ENCODE measurements around the gene KRT222.

The KRT222 gene

DNA sequence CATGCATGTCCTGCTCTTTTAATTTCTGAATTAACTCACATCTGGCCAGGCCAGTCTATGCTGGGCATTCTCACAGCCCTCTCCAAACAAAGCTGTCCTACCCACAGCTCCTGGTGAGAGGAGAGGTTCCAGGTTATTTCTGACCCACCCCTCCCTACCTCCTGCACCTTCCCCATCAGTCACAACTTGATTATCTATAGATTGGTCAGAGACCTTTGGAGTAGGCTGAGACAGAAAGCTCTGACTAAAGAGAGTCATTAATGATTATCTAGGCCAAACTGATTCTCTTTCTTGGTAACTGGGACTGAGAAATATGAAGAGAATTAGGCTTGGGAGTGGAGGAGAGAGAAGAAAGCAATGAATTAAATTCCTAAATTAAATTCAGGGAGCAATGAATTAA, 1.4 kb upstream of the KRT222 start:
- no peak for DNase-seq (ENCODE audit: low read depth in 2 of 2)
- TF ChIP-seq, protein P1, sequence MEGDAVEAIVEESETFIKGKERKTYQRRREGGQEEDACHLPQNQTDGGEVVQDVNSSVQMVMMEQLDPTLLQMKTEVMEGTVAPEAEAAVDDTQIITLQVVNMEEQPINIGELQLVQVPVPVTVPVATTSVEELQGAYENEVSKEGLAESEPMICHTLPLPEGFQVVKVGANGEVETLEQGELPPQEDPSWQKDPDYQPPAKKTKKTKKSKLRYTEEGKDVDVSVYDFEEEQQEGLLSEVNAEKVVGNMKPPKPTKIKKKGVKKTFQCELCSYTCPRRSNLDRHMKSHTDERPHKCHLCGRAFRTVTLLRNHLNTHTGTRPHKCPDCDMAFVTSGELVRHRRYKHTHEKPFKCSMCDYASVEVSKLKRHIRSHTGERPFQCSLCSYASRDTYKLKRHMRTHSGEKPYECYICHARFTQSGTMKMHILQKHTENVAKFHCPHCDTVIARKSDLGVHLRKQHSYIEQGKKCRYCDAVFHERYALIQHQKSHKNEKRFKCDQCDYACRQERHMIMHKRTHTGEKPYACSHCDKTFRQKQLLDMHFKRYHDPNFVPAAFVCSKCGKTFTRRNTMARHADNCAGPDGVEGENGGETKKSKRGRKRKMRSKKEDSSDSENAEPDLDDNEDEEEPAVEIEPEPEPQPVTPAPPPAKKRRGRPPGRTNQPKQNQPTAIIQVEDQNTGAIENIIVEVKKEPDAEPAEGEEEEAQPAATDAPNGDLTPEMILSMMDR (IDR thresholded peaks at IDR 0.05; ENCODE audit: low read depth, low read length) = no peak
- H3K4me3 ChIP-seq (replicated peaks in 1 of 2; ENCODE audit: low read depth in 2 of 2, low read length in 2 of 2) = no peak overlapping the region

DNA sequence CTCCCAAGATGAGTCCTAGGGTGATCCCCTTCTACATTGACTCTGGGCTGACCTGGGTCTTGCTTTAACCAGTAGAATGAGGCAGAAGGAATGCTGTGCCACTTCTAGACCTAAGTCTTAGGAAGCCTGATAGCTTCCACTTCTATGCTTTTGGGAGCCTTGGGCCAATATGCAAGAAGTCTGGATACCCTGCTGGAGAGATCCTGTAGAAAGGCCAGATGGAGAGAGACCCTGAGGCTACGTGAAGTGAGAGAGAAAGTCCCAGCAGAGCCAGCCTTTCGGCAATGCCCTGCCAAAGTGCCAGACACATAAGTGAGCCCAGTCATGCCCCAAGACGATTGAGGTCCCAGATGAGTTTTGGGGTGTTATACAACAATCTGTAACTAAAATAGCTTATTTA, 1.7 kb downstream of the KRT222 start:
- TF ChIP-seq, protein P1 (IDR thresholded peaks at IDR 0.05; ENCODE audit: low read depth, low read length) = no peak
- no peak overlapping the region for H3K4me3 ChIP-seq (replicated peaks in 1 of 2; ENCODE audit: low read depth in 2 of 2, low read length in 2 of 2)
- DNase-seq (ENCODE audit: low read depth in 2 of 2) = no peak

DNA sequence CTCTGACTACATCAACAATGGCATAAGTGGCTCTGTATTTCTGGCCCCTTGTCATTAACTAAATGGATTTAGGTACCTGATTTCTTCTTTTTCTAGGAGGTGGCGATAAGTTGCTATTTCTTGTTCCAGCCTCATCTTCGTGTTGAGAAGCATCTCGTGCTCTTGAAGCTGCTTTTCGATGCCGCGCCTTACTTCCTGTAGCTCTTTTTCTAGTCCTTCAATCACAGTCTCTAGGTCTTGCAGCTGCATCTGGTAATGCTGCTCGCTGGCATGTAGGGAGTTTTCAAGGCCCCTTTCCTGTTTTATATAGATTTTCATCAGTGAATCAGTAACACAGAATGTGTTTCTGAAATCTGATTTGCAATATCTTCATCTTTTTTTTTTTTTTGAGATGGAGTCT, 5.1 kb downstream of the KRT222 start:
- DNase-seq (ENCODE audit: low read depth in 2 of 2) = no peak
- TF ChIP-seq, protein P1 (IDR thresholded peaks at IDR 0.05; ENCODE audit: low read depth, low read length) = no peak
- no peak overlapping the region for H3K4me3 ChIP-seq (replicated peaks in 1 of 2; ENCODE audit: low read depth in 2 of 2, low read length in 2 of 2)

DNA sequence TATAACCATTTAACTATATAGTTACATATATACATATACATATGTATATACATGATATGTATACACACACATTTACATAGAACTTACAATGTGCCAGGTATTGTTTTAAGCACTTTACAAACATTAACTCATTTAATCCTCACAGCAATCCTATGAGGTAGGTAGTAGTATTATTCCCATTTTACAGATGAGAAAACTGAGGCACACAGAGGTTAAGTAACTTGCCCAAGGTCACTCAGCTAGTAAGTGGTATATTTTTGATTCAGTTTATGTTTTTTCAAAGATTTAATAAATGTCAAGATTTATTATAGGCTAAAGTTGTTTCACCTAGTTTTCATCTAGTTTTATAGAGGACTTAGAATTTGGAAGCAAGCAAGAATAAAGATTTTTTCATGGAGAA, 6.6 kb downstream of the KRT222 start:
- TF ChIP-seq, protein P1 (IDR thresholded peaks at IDR 0.05; ENCODE audit: low read depth, low read length) = no peak
- no peak for DNase-seq (ENCODE audit: low read depth in 2 of 2)
- H3K4me3 ChIP-seq (replicated peaks in 1 of 2; ENCODE audit: low read depth in 2 of 2, low read length in 2 of 2) = no peak overlapping the region

DNA sequence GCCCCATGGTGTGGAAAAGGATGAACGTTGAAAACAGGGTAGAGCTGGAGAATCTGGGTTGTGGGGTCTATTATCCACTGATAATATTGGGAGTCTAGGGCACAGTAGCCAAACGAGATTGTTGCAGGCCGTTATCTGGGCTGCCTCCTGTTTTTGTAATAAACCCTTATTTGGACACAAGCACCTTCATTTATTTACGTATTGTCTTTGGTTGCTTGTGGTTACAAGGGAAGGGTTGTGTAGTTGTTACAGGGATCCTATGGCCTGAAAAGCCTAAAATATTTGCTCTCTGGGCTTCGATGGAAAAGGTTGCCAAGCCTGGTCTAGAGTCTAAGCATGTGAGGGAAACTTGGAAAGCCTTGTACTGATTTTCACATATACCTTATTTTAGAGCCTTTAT, 13.0 kb downstream of the KRT222 start:
- TF ChIP-seq, protein P1 (IDR thresholded peaks at IDR 0.05; ENCODE audit: low read depth, low read length) = no peak
- no peak for DNase-seq (ENCODE audit: low read depth in 2 of 2)
- H3K4me3 ChIP-seq (replicated peaks in 1 of 2; ENCODE audit: low read depth in 2 of 2, low read length in 2 of 2) = no peak overlapping the region

DNA sequence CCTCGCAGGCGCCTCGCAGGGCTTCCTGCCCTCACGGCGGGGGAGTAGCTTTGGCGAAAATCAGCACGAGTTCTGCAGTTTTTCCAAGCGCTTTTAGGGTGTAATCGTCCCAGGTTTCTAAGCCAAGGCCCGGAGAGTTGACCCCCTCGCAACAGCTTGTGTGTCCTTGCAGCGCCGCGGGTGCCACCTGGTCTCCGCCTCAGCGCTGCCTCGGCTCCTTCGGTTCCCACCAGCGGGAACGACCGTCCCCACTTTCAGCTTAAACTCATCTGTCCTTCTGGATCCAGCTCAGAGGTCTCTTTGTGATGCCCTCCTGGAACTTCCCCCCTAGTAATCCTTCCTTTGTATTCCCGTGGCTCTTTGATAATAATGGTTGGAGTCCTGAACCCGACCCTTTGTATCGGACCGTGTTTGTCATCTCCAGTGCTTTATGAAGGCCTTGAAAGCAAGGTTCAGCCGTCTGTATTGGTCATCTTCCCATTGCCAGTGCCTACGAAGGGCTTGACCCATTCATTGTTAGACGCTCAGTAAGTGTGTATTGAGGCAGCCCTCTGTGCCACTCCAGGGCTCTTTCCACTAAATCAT, 16.5 kb downstream of the KRT222 start:
- TF ChIP-seq, protein P1 (IDR thresholded peaks at IDR 0.05; ENCODE audit: low read depth, low read length) = no peak
- peak overlapping the region; percentile 84 to 88 for H3K4me3 ChIP-seq (replicated peaks in 1 of 2; ENCODE audit: low read depth in 2 of 2, low read length in 2 of 2)
- DNase-seq (ENCODE audit: low read depth in 2 of 2) = peak; percentile 20 to 39
